Mesenchymal stem cell (in vitro differentiated cells and primary cell): ENCODE results near the gene NLRP13.

Experiments used
- DNase-seq: peaks from one replicate; pipeline ENCODE4 v3.0.0-alpha.2; 2013
- H2AFZ ChIP-seq: one replicate; pipeline ENCODE4 v1.6.1; 2013; ENCODE audit warnings: low read depth, mild to moderate bottlenecking, control low read depth, inconsistent platforms, low read length, moderate library complexity
- H2AK5ac ChIP-seq: 2 replicates; pipeline ENCODE4 v1.6.1; 2013; ENCODE audit warnings: low read length, moderate library complexity, mild to moderate bottlenecking, inconsistent platforms; ENCODE audit not compliant: severe bottlenecking
- H2BK120ac ChIP-seq: one replicate; pipeline ENCODE4 v1.6.1; 2013; ENCODE audit warnings: low read depth, mild to moderate bottlenecking, inconsistent platforms, low read length, moderate library complexity
- H2BK12ac ChIP-seq, 2 experiments: one replicate each; pipeline ENCODE4 v1.6.1; 2013; ENCODE audit warnings: inconsistent platforms in 2 of 2, low read length in 2 of 2, mild to moderate bottlenecking in 2 of 2, moderate library complexity in 2 of 2, control low read depth in 1 of 2
- H2BK15ac ChIP-seq: one replicate; pipeline ENCODE4 v1.6.1; 2013; ENCODE audit warnings: mild to moderate bottlenecking, low read depth, inconsistent platforms; ENCODE audit not compliant: poor library complexity, severe bottlenecking
- H2BK5ac ChIP-seq: 2 replicates; pipeline ENCODE4 v1.6.1; 2013; ENCODE audit warnings: low read depth, mild to moderate bottlenecking, low read length, control low read depth, inconsistent platforms; ENCODE audit not compliant: poor library complexity, severe bottlenecking
- H3K14ac ChIP-seq, 2 experiments: one replicate each; pipeline ENCODE4 v1.6.1; 2013; ENCODE audit warnings: inconsistent platforms in 2 of 2, low read length in 2 of 2, control low read depth in 1 of 2, mild to moderate bottlenecking in 1 of 2, moderate library complexity in 1 of 2
- H3K18ac ChIP-seq, 2 experiments: one replicate each; pipeline ENCODE4 v1.6.1; 2013; ENCODE audit warnings: inconsistent platforms in 2 of 2, low read length in 2 of 2, control low read depth in 1 of 2, low read depth in 1 of 2, mild to moderate bottlenecking in 1 of 2
- H3K23ac ChIP-seq, 2 experiments: one replicate each; pipeline ENCODE4 v1.6.1; 2013; ENCODE audit warnings: inconsistent platforms in 2 of 2, low read length in 2 of 2, mild to moderate bottlenecking in 2 of 2, moderate library complexity in 2 of 2, control low read depth in 1 of 2
- H3K27ac ChIP-seq: 2 replicates; pipeline ENCODE4 v1.5.1; 2013; ENCODE audit warnings: mild to moderate bottlenecking, moderate library complexity, low read length, control low read depth, inconsistent platforms; ENCODE audit not compliant: poor library complexity, severe bottlenecking
- H3K27me3 ChIP-seq, 2 experiments: 2 replicates each; pipeline versions ENCODE4 v1.6.1 to v1.7.0; 2013; ENCODE audit warnings: low read length in 2 of 2, mild to moderate bottlenecking in 2 of 2, moderate library complexity in 2 of 2, control low read depth in 1 of 2, inconsistent platforms in 1 of 2; ENCODE audit not compliant: control insufficient read depth in 1 of 2, insufficient read depth in 1 of 2
- H3K36me3 ChIP-seq, 2 experiments: 2 replicates each; pipeline versions ENCODE4 v1.6.1 to v1.7.0; 2013; ENCODE audit warnings: low read length in 2 of 2, control low read depth in 1 of 2, inconsistent platforms in 1 of 2, low read depth in 1 of 2, mild to moderate bottlenecking in 1 of 2; ENCODE audit not compliant: insufficient read depth in 2 of 2, control insufficient read depth in 1 of 2
- H3K4ac ChIP-seq, 2 experiments: one replicate each; pipeline ENCODE4 v1.6.1; 2013; ENCODE audit warnings: inconsistent platforms in 2 of 2, low read length in 2 of 2, mild to moderate bottlenecking in 2 of 2, moderate library complexity in 2 of 2, control low read depth in 1 of 2, low read depth in 1 of 2
- H3K4me1 ChIP-seq: 2 replicates; pipeline ENCODE4 v1.6.1; 2013; ENCODE audit warnings: low read depth, low read length, control low read depth; ENCODE audit not compliant: control insufficient read depth, insufficient read depth
- H3K4me2 ChIP-seq: 2 replicates; pipeline ENCODE4 v1.6.1; 2013; ENCODE audit warnings: low read length, mild to moderate bottlenecking, inconsistent platforms; ENCODE audit not compliant: poor library complexity, severe bottlenecking
- H3K4me3 ChIP-seq, 2 experiments: 2 replicates each; pipeline versions ENCODE4 v1.5.1 to v1.7.0; 2013; ENCODE audit warnings: low read length in 2 of 2, mild to moderate bottlenecking in 2 of 2, control low read depth in 1 of 2, low read depth in 1 of 2; ENCODE audit not compliant: insufficient read depth in 1 of 2
- H3K79me1 ChIP-seq: replicated peaks from 2 replicates; pipeline ENCODE4 v1.6.1; 2013; ENCODE audit warnings: mild to moderate bottlenecking, control low read depth, low read length, inconsistent platforms; ENCODE audit not compliant: poor library complexity, severe bottlenecking
- H3K9ac ChIP-seq: 2 replicates; pipeline ENCODE4 v1.7.0; 2013; ENCODE audit warnings: mild to moderate bottlenecking, low read length, moderate library complexity
- H3K9me3 ChIP-seq: 2 replicates; pipeline ENCODE4 v1.7.0; 2013; ENCODE audit warnings: mild to moderate bottlenecking, low read length; ENCODE audit not compliant: control insufficient read depth
- H4K8ac ChIP-seq: one replicate; pipeline ENCODE4 v1.6.1; 2013; ENCODE audit warnings: inconsistent platforms, mild to moderate bottlenecking, low read length, moderate library complexity
- H4K91ac ChIP-seq: one replicate; pipeline ENCODE4 v1.6.1; 2013; ENCODE audit warnings: mild to moderate bottlenecking, low read length, inconsistent platforms
- WGBS: methylation state at CpG from one replicate; pipeline ENCODE4 v1.1.7; 2013; ENCODE audit warnings: mixed read lengths; 5-methylcytosine and 5-hydroxymethylcytosine counted together

Gene NLRP13

GRCh38 chr19:55857149-55857548 is 75.0 kb downstream of the NLRP13 start:
- H2BK120ac ChIP-seq: no peak overlapping the region
- H4K8ac ChIP-seq: no peak overlapping the region
- no peaks in the 10 kb centered on the region for H3K4me1 ChIP-seq
- H3K4me2 ChIP-seq: no peak overlapping the region
- peaks cover 30% of the 10 kb centered on the region for H3K9me3 ChIP-seq
- no peak overlapping the region for H4K91ac ChIP-seq
- DNase-seq: no peak
- no peak overlapping the region for H2BK5ac ChIP-seq
- no peak overlapping the region for H2AK5ac ChIP-seq
- no peak overlapping the region for H3K4me3 ChIP-seq
- H3K9ac ChIP-seq: no peak overlapping the region
- WGBS: 79% methylated on average over 4 of the region's 4 CpGs
- no peaks in the 10 kb centered on the region for H3K27me3 ChIP-seq
- H3K23ac ChIP-seq: no peak overlapping the region
- no peak overlapping the region for H3K18ac ChIP-seq
- no peaks in the 10 kb centered on the region for H3K79me1 ChIP-seq
- H3K4ac ChIP-seq: no peak overlapping the region
- no peak overlapping the region for H2BK12ac ChIP-seq
- no peak overlapping the region for H2BK15ac ChIP-seq
- no peak overlapping the region for H3K27ac ChIP-seq
- H2AFZ ChIP-seq: no peak overlapping the region
- no peak overlapping the region for H3K14ac ChIP-seq
- no peaks in the 10 kb centered on the region for H3K36me3 ChIP-seq

GRCh38 chr19:55855160-55855559 is 77.0 kb downstream of the NLRP13 start:
- H3K4ac ChIP-seq: no peak overlapping the region
- H3K36me3 ChIP-seq: no peaks in the 10 kb centered on the region
- DNase-seq: no peak
- no peak overlapping the region for H3K14ac ChIP-seq
- H3K27ac ChIP-seq: no peak overlapping the region
- no peaks in the 10 kb centered on the region for H3K4me1 ChIP-seq
- no peaks in the 10 kb centered on the region for H3K27me3 ChIP-seq
- H3K9me3 ChIP-seq: peaks cover 24% of the 10 kb centered on the region
- H3K79me1 ChIP-seq: no peaks in the 10 kb centered on the region
- no peak overlapping the region for H2BK12ac ChIP-seq
- H3K9ac ChIP-seq: no peak overlapping the region
- H3K4me3 ChIP-seq: no peak overlapping the region
- H3K18ac ChIP-seq: no peak overlapping the region
- no peak overlapping the region for H2AK5ac ChIP-seq
- no peak overlapping the region for H2AFZ ChIP-seq
- H3K4me2 ChIP-seq: no peak overlapping the region
- no peak overlapping the region for H3K23ac ChIP-seq
- H4K8ac ChIP-seq: no peak overlapping the region
- H2BK15ac ChIP-seq: no peak overlapping the region
- H4K91ac ChIP-seq: no peak overlapping the region
- no peak overlapping the region for H2BK5ac ChIP-seq
- no CpG with 5 or more reads among the region's 1 CpG for WGBS
- no peak overlapping the region for H2BK120ac ChIP-seq
